Panc1 (cell line): Measurements from ENCODE around the gene CCDC192.

Source experiments
- CTCF ChIP-seq: fragments of 450-650 bp; IDR thresholded peaks from 2 replicates; pipeline ENCODE4 v1.5.1; 2017; ENCODE audit warnings: mild to moderate bottlenecking
- SIN3A ChIP-seq: IDR thresholded peaks from 2 replicates; pipeline ENCODE4 v1.6.1; 2012; ENCODE audit warnings: low read depth, mild to moderate bottlenecking, low read length, moderate library complexity, borderline replicate concordance; ENCODE audit not compliant: insufficient read depth

- TF ChIP-seq CTCF (no peak), SIN3A (no peak)
Observed at GRCh38 chr5:127741412-127741811, 38.2 kb downstream of the CCDC192 start.
